Measurements from ENCODE around the gene PLAAT2.
"Not testable (repeated sequence)": the region's sequence is repeated elsewhere in the genome, so short reads cannot be mapped to it uniquely, and the experiment has no call there.

The PLAAT2 gene

DNA sequence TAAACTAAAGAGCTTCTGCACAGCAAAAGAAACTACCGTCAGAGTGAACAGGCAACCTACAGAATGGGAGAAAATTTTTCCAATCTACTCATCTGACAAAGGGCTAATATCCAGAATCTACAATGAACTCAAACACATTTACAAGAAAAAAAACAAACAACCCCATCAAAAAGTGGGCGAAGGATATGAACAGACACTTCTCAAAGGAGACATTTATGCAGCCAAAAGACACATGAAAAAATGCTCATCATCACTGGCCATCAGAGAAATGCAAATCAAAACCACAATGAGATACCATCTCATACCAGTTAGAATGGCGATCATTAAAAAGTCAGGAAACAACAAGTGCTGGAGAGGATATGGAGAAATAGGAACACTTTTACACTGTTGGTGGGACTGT, 15.7 kb upstream of the PLAAT2 start:
- not testable (repeated sequence) for DNase-seq (ENCODE audit: low read depth)

DNA sequence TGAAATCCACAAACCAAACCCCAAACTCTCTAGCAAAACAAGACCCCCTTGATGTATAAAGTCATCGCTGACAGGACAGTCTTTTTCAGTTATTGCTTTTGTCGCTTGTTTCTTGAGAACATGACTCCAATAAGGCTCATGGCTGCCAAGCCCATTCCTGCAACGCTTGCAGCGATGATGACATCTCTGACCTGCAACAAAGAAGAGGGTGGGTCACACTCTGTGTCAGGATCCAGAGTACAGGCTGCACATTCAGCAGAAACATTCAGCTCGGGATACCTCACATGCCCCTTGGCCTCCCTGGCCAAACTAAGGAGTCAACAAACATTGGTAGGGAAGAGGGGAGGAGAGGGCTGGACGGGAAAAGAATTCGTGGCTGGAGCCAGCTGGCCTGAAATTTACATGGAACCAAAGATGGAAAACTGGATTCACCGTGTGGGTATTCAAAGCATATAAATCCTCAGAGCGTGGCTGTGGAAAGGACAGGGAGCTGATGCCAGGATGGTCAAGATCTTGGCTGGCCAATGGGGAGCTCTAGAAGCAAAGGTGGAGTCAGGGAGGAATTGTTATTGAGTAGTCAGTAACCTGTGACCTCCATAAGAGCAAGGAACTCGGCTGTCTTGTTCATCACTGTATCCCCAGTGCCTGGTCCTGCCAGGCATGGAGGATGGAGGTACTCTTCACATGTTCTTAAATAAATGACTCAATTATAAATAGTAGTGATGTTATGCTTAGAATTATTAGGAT, 11.8 kb upstream of the PLAAT2 start:
- DNase-seq (ENCODE audit: low read depth) = no peak

- peak; percentile 10 for DNase-seq (ENCODE audit: low read depth)
Observed at GRCh38 chr11:63573881-63574855, 11.0 kb upstream of the PLAAT2 start.

- no peak for DNase-seq (ENCODE audit: low read depth)
Observed at GRCh38 chr11:63572026-63572688, 9.0 kb upstream of the PLAAT2 start.

DNA sequence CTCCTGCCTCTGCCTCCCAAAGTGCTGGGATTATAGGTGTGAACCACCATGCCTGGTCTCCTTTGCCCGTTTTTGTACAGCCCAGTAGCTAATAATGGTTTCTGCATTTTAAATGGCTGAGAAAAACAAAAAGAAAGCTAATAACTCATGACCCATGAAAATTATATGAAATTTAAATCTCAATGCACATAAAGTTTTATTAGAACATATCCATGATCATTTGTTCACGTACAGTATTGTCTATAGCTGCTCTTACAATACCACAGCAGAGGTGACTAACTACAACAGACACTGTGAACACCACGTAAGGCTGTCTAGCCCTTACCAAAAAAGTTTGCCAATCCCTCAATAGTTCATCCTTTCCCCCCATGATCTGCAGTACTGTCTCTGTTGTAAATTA, 6.4 kb upstream of the PLAAT2 start:
- no peak for DNase-seq (ENCODE audit: low read depth)

DNA sequence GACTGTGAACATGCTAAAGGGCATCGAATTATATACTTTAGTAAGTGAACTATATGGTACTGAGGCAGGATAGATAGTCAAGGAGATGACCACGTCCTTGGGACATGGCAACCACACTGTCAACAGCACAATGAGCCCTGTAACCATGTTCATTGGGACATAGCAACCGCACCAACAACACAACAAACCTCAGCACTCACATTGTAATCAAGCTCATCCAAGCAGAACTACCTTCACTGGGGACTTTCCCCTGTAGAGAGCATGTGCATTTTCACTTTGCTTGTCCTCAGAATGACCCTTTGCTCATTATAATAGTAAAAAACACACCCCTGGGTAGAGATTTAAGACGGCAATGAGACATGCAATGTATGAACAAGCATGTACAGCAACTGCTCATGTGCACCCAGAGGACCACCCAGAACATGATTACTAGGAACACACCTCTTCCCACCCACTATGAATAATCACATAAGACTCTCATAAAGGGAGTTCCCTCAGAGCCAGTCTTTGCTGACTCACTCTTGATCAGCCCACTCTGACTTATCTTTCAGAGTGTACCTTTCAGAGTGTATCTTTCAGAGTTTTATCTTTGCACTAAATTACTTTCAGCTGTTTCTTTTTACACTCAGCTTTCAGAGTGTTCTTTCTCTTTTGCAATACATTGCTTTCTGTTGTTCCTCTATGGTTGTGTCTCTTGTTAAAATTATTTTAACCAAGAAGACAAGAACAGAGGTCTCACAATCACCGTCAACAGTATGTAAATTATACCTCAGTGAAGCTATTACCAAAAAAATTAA, 4.1 kb upstream of the PLAAT2 start:
- DNase-seq (ENCODE audit: low read depth) = peak; percentile 36

- no peak for DNase-seq (ENCODE audit: low read depth)
Observed at GRCh38 chr11:63564784-63565350, 1.7 kb upstream of the PLAAT2 start.

- DNase-seq (ENCODE audit: low read depth) = no peak
Observed at GRCh38 chr11:63564056-63564774, 1.0 kb upstream of the PLAAT2 start.

DNA sequence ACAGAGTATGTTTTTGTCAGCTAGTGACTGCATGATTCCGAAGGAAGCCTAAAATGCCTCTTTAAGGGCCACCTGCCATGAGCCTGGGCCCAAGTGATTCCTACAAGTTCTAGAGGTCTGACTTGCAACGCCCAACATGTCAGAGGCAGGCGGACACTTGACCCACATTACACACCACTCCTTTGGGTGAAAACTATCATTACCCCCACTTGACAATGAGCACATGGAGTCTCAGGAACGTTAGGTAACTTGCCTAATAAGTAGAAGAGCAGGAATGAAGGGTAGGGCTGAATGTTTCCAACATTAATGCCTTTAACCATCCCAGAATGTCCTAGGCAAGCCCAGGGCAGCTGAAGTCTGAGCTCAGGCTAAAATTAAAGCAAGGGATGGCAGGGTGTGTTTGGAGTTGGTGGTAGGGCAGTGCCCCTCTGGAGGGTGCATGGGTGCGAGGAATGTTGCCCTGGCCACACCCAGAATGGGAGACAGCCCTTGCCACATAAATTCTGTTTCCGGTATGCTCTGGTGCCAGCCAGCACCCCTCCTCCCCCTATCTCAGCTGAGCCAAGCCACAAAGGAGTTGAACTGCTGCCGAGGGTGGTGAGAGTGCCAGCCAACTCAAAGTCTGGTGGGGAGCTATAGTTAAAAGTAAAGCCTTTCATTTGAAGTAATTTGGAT, 2.5 kb downstream of the PLAAT2 start:
- no peak for DNase-seq (ENCODE audit: low read depth)

GRCh38 chr11:63558459-63559157, 4.6 kb downstream of the PLAAT2 start:
- DNase-seq (ENCODE audit: low read depth) = no peak

- DNase-seq (ENCODE audit: low read depth) = no peak
Observed at GRCh38 chr11:63557570-63557969, 5.6 kb downstream of the PLAAT2 start.

DNA sequence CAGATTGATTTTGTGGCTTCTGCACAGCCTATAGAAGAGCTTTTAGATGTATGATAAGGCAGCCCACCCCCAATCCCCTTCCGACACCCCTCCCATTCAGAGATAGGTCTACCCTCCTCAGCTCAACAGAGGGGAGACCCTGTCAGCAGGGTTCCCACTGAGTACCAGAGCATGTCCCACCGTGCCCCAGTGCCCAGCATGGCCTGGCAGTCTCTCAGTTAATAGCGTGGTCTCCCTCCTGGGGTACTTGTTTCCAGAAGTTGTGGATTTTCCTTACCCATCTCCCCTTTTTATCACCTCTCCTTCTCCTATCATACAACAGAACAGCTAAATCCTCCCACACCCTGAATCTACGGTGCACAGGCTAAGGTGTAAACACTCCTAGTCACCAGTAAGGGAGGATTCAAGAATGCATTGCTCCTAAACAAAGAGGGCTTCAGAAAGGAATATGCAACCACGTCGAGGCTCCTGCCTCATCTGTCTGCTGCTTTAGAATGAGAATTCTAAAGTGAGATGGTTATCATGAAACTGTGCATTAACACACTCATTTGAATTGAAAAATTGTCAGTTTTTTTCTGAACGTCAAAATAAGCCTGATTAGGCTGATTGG, 6.7 kb downstream of the PLAAT2 start:
- DNase-seq (ENCODE audit: low read depth) = no peak

DNA sequence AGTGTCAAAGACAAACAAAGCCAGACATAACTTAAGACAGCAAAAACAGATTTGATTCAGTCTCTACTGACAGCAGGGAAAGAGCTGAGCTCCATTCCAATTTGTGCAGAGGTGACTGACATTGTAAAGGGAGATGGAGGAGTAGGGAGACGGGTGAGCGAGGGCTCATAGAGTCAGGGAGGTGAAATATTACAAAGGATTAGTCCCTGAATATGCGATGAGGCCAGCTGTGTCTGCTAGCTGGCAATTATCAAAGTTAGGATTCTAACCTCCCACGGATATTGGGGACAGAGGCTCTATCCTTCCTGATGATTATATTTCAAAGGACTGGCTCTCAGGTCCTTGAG, 8.3 kb downstream of the PLAAT2 start:
- no peak for DNase-seq (ENCODE audit: low read depth)

DNA sequence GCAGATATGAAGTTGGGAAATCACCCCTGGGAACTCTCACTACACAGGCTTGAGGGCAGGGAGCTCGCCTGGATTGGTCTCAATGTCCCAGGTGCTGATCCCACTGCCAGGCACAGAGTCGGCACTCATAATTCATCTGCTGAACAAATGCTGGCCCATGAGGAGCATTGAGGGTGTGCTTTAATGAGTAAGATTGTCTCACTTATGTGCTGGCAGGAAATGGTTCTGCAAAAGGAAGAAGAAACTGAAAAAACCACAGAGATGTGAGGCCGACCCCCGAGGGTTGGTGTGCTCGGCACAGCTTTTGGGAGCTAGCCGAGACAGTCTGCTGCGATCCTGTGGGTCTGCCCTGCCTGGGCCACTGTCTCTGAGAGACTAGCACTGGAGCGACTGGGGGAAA, 9.4 kb downstream of the PLAAT2 start:
- peak; percentile 41 for DNase-seq (ENCODE audit: low read depth)

DNA sequence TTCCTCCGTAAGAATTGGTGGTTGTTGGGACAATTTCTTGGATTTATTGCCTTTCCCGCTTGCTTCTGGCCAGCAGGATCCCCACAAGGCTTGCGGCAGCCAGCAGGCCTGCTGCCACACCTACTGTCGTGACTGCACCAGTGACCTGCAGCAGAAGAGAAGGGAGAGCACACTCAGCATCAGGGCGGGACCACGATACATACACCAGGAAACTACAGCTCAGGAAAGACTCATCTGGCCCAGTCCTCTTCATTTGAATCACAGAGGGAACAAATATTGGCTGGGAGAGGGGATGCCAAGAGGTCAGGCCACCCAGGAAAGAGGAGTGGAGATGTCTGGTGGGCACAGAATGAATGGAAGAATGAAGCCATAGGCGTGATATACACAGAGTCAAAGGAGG, 10.3 kb downstream of the PLAAT2 start:
- no peak for DNase-seq (ENCODE audit: low read depth)

DNA sequence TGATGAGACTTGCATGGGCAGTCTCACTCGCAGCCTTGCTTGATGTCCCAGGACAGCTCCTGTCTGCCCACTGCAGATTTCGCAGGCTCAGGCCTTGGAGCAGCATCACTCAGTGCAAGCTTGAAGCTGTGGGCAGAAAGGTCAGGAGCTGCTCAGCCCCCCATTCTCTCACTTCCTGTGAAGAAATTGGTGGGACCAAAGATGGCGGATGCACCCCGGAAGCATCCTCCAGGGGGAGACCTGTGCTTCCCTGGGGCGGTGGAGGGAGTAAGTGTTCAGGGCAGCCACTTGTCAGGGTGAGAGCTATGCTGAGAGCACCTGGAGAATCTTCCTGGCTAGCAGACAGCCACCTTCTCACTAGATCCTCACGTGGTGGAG, 11.3 kb downstream of the PLAAT2 start:
- DNase-seq (ENCODE audit: low read depth) = no peak

DNA sequence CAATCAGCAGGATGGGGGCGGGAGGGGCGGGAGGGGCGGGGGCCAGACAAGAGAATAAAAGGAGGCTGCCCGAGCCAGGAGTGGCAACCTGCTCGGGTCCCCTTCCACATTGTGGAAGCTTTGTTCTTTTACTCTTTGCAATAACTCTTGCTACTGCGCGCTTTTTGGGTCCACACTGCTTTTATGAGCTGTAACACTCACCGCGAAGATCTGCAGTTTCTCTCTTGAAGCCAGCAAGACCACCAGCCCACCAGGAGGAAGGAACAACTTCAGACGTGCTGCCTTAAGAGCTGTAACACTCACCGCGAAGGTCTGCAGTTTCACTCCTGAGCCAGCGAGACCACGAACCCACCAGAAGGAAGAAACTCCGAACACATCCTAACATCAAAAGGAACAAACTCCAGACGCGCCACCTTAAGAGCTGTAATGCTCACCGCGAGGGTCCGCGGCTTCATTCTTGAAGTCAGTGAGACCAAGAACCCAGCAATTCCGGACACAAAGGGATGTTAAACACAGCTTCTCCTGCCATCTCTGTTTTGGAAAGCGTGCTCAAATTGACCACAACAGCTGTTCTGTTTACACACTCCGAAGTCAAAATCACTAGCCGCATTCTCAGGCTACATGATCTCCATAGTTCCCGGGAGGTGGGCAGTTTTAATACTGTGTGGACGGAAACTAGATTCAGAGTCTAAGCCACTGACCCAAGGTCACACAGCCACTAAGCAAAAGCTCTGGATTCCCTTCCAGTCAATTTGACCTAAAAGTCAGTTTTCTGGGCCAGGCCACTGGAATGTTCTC, 11.9 kb downstream of the PLAAT2 start:
- no peak for DNase-seq (ENCODE audit: low read depth)

- not testable (repeated sequence) for DNase-seq (ENCODE audit: low read depth)
Observed at GRCh38 chr11:63550156-63550700, 13.0 kb downstream of the PLAAT2 start.
